Stimulated activated CD4-positive, alpha-beta T cell treated with anti-CD3 and anti-CD28 coated beads, Interleukin-2, amount 100 ng/mL, for 24 hours (primary cell): ENCODE measurements around the gene WSCD1.

Source experiments
- DNase-seq, 2 donors: peaks; one replicate each; pipeline ENCODE4 v3.0.0-alpha.2; 2020

WSCD1 gene

GRCh38 chr17:6069539-6070429 lies at the start of gene WSCD1:
WSCD1 (plus strand) TSS chr17:6070379; CDS start chr17:6080659, 10,280 bp downstream.
- peak in 1 of 2 donors; percentile 33 for DNase-seq

GRCh38 chr17:6021011-6021400 lies 49.2 kb upstream of the WSCD1 start:
- DNase-seq: no peak

GRCh38 chr17:6021627-6022026 lies 48.6 kb upstream of the WSCD1 start:
- DNase-seq: no peak

GRCh38 chr17:6023036-6023831 lies 46.9 kb upstream of the WSCD1 start:
- DNase-seq: no peak

- DNase-seq: no peak
These were observed 45.6 kb upstream of the WSCD1 start for GRCh38 chr17:6024576-6024975.

- DNase-seq: no peak
These were observed 42.7 kb upstream of the WSCD1 start for GRCh38 chr17:6027342-6028024.

- no peak for DNase-seq
These were observed 41.9 kb upstream of the WSCD1 start for GRCh38 chr17:6028294-6028693.

GRCh38 chr17:6035801-6036394 lies 34.3 kb upstream of the WSCD1 start:
- no peak for DNase-seq

GRCh38 chr17:6040504-6040903 lies 29.7 kb upstream of the WSCD1 start:
- DNase-seq: no peak

- DNase-seq: no peak
These were observed 28.9 kb upstream of the WSCD1 start for GRCh38 chr17:6041246-6041645.

GRCh38 chr17:6043405-6043804 lies 26.8 kb upstream of the WSCD1 start:
- DNase-seq: no peak

GRCh38 chr17:6044261-6044660 lies 25.9 kb upstream of the WSCD1 start:
- DNase-seq: no peak

GRCh38 chr17:6045621-6046357 lies 24.4 kb upstream of the WSCD1 start:
- no peak for DNase-seq

- DNase-seq: no peak
These were observed 23.7 kb upstream of the WSCD1 start for GRCh38 chr17:6046431-6046830.

GRCh38 chr17:6046931-6047330 lies 23.2 kb upstream of the WSCD1 start:
- DNase-seq: no peak

- DNase-seq: no peak
These were observed 22.2 kb upstream of the WSCD1 start for GRCh38 chr17:6047966-6048365.

GRCh38 chr17:6048486-6048885 lies 21.7 kb upstream of the WSCD1 start:
- no peak for DNase-seq

- DNase-seq: no peak
These were observed 17.3 kb upstream of the WSCD1 start for GRCh38 chr17:6052926-6053325.

GRCh38 chr17:6054372-6054771 lies 15.8 kb upstream of the WSCD1 start:
- no peak for DNase-seq

GRCh38 chr17:6056104-6056503 lies 14.1 kb upstream of the WSCD1 start:
- DNase-seq: no peak

- no peak for DNase-seq
These were observed 12.6 kb upstream of the WSCD1 start for GRCh38 chr17:6057562-6057961.

GRCh38 chr17:6059406-6059805 lies 10.8 kb upstream of the WSCD1 start:
- no peak for DNase-seq
